Measurements from ENCODE around the gene DUSP22.
A peak's percentile ranks its signal among the peaks of the same experiment; 100 is the strongest.

DUSP22 gene

DNA sequence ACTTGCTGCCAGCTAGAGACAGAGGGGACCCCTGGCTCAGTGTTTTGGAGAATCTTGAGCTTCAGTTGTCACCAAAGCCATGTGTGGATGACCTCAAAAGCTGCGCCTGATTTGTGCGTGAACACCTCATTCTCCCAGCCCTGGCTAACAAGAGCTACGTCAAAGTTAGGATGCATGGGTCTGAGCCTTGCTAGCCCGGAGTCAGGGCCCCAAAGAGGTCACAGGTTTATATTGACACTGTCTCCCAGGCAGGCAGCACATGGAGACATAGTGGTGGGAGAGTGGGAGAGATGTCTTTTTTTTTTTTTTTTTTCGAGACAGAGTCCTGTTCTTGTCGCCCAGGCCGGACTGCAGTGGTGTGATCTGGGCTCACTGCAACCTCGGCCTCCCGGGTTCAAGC lies 36.1 kb upstream of the DUSP22 start:
- Histone ChIP-seq H2AFZ (ENCODE audit: low read length) (no peak overlapping the region), H4K20me1 (ENCODE audit: insufficient read depth, low read length) (no peaks in the 10 kb centered on the region), H3K4me2 (ENCODE audit: low read depth, low read length) (no peak overlapping the region), H3K27me3 (replicated peaks; ENCODE audit: insufficient read depth, low read length) (no peaks in the 10 kb centered on the region), H3K36me3 (replicated peaks; ENCODE audit: insufficient read depth, low read length) (no peaks in the 10 kb centered on the region), H3K9ac (ENCODE audit: low read length) (no peak overlapping the region), H3K4me3 (ENCODE audit: low read length) (no peak overlapping the region), H3K9me3 (replicated peaks; ENCODE audit: insufficient read depth, low read length) (no peaks in the 10 kb centered on the region), H3K4me1 (ENCODE audit: low read length) (peaks cover 57% of the 10 kb centered on the region), H3K79me2 (ENCODE audit: low read length) (no peaks in the 10 kb centered on the region), H3K27ac (ENCODE audit: low read length) (no peak overlapping the region), H3K9me2 (replicated peaks; ENCODE audit: insufficient read depth, low read length) (no peaks in the 10 kb centered on the region), H3F3A (ENCODE audit: insufficient read depth, low read length) (peaks cover 55% of the 10 kb centered on the region)
- DNase-seq, result no peak
- TF ChIP-seq EZH2phosphoT487 (IDR thresholded peaks at IDR 0.05; ENCODE audit: low read length), result no peak

DNA sequence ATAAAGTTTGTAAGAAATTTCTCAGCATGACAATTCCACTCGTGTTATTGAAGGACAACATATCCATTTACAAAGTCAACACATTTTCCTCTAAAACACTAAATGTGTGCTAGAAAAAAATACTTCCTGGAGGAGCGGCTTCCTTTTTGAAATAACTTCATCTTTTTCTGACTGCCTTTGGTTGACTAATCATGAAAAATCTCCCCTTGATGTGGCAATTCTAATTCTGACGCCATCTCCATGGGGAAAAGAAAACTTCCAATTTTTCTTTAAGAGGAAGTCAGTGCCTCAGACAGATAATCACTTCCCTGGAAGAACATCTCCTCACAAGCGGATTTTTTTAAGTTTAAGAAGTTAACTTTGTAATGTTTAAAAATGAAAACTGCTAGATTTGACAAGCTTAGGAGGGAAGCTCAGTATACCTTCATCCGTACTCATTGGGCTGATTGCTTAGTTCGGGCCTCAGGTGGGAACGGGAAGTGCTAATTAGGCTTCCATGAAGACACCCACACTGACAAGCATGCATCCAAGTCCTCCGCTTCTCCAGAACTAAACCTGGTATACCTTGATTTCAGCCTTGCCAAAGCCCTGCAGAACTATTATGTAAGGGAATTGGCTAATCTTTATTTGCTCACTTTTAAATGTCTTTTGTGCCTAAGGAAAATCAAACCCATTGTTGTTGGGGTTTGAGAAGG lies 35.1 kb upstream of the DUSP22 start:
- H3K79me2 ChIP-seq (ENCODE audit: low read length), result no peaks in the 10 kb centered on the region
- H3K4me3 ChIP-seq (ENCODE audit: low read length), result no peak overlapping the region
- peak overlapping the region; percentile 64 for H3K27ac ChIP-seq (ENCODE audit: low read length)
- H3K27me3 ChIP-seq (replicated peaks; ENCODE audit: insufficient read depth, low read length), result no peaks in the 10 kb centered on the region
- no peaks in the 10 kb centered on the region for H3K9me2 ChIP-seq (replicated peaks; ENCODE audit: insufficient read depth, low read length)
- peaks cover 49% of the 10 kb centered on the region for H3K4me1 ChIP-seq (ENCODE audit: low read length)
- peaks cover 47% of the 10 kb centered on the region for H3F3A ChIP-seq (ENCODE audit: insufficient read depth, low read length)
- H2AFZ ChIP-seq (ENCODE audit: low read length), result 0 out of 2 replicates have a peak overlapping the region, but pooled peaks have one; percentile 0
- no peaks in the 10 kb centered on the region for H3K36me3 ChIP-seq (replicated peaks; ENCODE audit: insufficient read depth, low read length)
- no peaks in the 10 kb centered on the region for H3K9me3 ChIP-seq (replicated peaks; ENCODE audit: insufficient read depth, low read length)
- no peak overlapping the region for H3K9ac ChIP-seq (ENCODE audit: low read length)
- DNase-seq, result no peak
- H4K20me1 ChIP-seq (ENCODE audit: insufficient read depth, low read length), result no peaks in the 10 kb centered on the region
- TF ChIP-seq EZH2phosphoT487 (IDR thresholded peaks at IDR 0.05; ENCODE audit: low read length) (no peak), EZH2 (optimal IDR thresholded peaks at IDR 0.05; ENCODE audit: low read depth, low read length) (no peak)
- TF ChIP-seq, protein P1, sequence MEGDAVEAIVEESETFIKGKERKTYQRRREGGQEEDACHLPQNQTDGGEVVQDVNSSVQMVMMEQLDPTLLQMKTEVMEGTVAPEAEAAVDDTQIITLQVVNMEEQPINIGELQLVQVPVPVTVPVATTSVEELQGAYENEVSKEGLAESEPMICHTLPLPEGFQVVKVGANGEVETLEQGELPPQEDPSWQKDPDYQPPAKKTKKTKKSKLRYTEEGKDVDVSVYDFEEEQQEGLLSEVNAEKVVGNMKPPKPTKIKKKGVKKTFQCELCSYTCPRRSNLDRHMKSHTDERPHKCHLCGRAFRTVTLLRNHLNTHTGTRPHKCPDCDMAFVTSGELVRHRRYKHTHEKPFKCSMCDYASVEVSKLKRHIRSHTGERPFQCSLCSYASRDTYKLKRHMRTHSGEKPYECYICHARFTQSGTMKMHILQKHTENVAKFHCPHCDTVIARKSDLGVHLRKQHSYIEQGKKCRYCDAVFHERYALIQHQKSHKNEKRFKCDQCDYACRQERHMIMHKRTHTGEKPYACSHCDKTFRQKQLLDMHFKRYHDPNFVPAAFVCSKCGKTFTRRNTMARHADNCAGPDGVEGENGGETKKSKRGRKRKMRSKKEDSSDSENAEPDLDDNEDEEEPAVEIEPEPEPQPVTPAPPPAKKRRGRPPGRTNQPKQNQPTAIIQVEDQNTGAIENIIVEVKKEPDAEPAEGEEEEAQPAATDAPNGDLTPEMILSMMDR (IDR thresholded peaks at IDR 0.05; ENCODE audit: low read length), result no peak
- peak overlapping the region; percentile 30 for H3K4me2 ChIP-seq (ENCODE audit: low read depth, low read length)

DNA sequence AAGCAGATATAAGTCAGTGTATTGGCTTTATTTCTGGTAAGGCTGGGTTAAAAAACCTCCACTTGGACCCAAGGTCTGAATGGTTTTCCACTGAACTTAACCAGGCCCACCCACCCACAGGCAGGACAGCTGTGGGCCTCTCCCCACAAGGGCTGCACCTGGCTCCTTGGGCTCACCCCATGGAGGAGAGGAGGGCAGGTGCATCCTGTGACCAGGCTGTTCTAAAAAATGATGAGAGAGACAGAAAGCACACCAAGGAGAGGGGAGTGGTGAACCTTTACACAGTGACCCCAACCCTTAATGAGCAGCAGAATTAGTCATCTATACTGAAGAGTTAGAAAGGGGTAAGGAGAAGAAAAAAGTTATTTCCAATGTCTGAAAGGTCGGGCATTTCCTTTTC lies 34.5 kb upstream of the DUSP22 start:
- Histone ChIP-seq H3K79me2 (ENCODE audit: low read length) (no peaks in the 10 kb centered on the region), H4K20me1 (ENCODE audit: insufficient read depth, low read length) (no peaks in the 10 kb centered on the region), H3K27ac (ENCODE audit: low read length) (peak overlapping the region; percentile 64), H3K9me2 (replicated peaks; ENCODE audit: insufficient read depth, low read length) (no peaks in the 10 kb centered on the region), H3K4me2 (ENCODE audit: low read depth, low read length) (peak overlapping the region; percentile 30), H3K36me3 (replicated peaks; ENCODE audit: insufficient read depth, low read length) (no peaks in the 10 kb centered on the region), H3K27me3 (replicated peaks; ENCODE audit: insufficient read depth, low read length) (no peaks in the 10 kb centered on the region), H3K4me1 (ENCODE audit: low read length) (peaks cover 44% of the 10 kb centered on the region), H3K9ac (ENCODE audit: low read length) (no peak overlapping the region), H3F3A (ENCODE audit: insufficient read depth, low read length) (peaks cover 41% of the 10 kb centered on the region), H2AFZ (ENCODE audit: low read length) (peak overlapping the region; percentile 0; the same call in 1 of the 2 replicates), H3K9me3 (replicated peaks; ENCODE audit: insufficient read depth, low read length) (no peaks in the 10 kb centered on the region), H3K4me3 (ENCODE audit: low read length) (no peak overlapping the region)
- TF ChIP-seq, protein P1 (IDR thresholded peaks at IDR 0.05; ENCODE audit: low read length), result no peak
- TF ChIP-seq EZH2 (optimal IDR thresholded peaks at IDR 0.05; ENCODE audit: low read depth, low read length), result no peak
- no peak for TF ChIP-seq EZH2phosphoT487 (IDR thresholded peaks at IDR 0.05; ENCODE audit: low read length)
- DNase-seq, result peak; percentile 90

DNA sequence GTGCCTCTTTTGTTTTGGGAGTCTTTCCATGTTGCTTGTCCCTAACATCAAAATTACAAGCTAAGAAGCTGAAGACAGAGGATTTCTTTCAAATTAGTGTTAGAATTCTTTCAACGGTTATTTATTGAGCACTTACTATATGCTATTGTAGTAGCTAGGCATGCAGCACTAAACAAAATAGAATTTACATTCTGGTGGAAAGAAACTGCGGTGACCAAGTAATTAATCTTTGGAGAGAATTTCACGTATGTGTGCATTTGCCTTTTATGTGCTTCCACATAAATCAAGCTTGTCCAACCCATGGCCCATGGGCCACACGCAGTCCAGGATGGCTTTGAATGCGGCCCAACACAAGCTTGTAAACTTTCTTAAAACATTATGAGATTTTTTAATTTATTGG lies 33.0 kb upstream of the DUSP22 start:
- H3K9ac ChIP-seq (ENCODE audit: low read length), result no peak overlapping the region
- peak overlapping the region; percentile 69 for H3K4me2 ChIP-seq (ENCODE audit: low read depth, low read length)
- peaks cover 40% of the 10 kb centered on the region for H3K4me1 ChIP-seq (ENCODE audit: low read length)
- no peaks in the 10 kb centered on the region for H3K27me3 ChIP-seq (replicated peaks; ENCODE audit: insufficient read depth, low read length)
- peaks cover 36% of the 10 kb centered on the region for H3F3A ChIP-seq (ENCODE audit: insufficient read depth, low read length)
- H3K4me3 ChIP-seq (ENCODE audit: low read length), result no peak overlapping the region
- H3K36me3 ChIP-seq (replicated peaks; ENCODE audit: insufficient read depth, low read length), result no peaks in the 10 kb centered on the region
- no peak for DNase-seq
- no peaks in the 10 kb centered on the region for H3K9me2 ChIP-seq (replicated peaks; ENCODE audit: insufficient read depth, low read length)
- TF ChIP-seq EZH2phosphoT487 (IDR thresholded peaks at IDR 0.05; ENCODE audit: low read length), result no peak
- no peak for TF ChIP-seq EZH2 (optimal IDR thresholded peaks at IDR 0.05; ENCODE audit: low read depth, low read length)
- TF ChIP-seq, protein P1 (IDR thresholded peaks at IDR 0.05; ENCODE audit: low read length), result no peak
- H3K9me3 ChIP-seq (replicated peaks; ENCODE audit: insufficient read depth, low read length), result no peaks in the 10 kb centered on the region
- H3K79me2 ChIP-seq (ENCODE audit: low read length), result no peaks in the 10 kb centered on the region
- no peaks in the 10 kb centered on the region for H4K20me1 ChIP-seq (ENCODE audit: insufficient read depth, low read length)
- H3K27ac ChIP-seq (ENCODE audit: low read length), result peak overlapping the region; percentile 53; the same call in 1 of the 2 replicates
- H2AFZ ChIP-seq (ENCODE audit: low read length), result no peak overlapping the region
